Natural killer cell (primary cell): Measurements from ENCODE around the gene FKBP7. TPM values are rescaled to one million over a fixed set of nuclear protein-coding genes. Genes with fewer than 3 reads are reported as not detected.

Experiments
- ATAC-seq, 3 donors: fragments of 150-1000 bp in 2 of 3; fragments of 200-7000 bp in 1 of 3; cut with Tn5 transposase; 1 replicate in 1 of 3; 2 replicates in 2 of 3; pipeline ENCODE4 v1.10.0; 2021; ENCODE audit warnings: mild to moderate bottlenecking in 2 of 3, moderate library complexity in 2 of 3
- DNase-seq, 2 donors: peaks; one replicate each; pipeline versions ENCODE4 v3.0.0 to v3.0.0-alpha.2; 2013 to 2021; ENCODE audit warnings: mixed read lengths in 1 of 2
- H3K27ac ChIP-seq: one replicate; pipeline ENCODE4 v1.5.1; 2013; ENCODE audit warnings: mild to moderate bottlenecking, low read length
- H3K27me3 ChIP-seq: one replicate; pipeline ENCODE4 v1.6.1; 2013; ENCODE audit warnings: low read length; ENCODE audit not compliant: control insufficient read depth, insufficient read depth
- H3K36me3 ChIP-seq: one replicate; pipeline ENCODE4 v1.6.1; 2013; ENCODE audit warnings: low read length; ENCODE audit not compliant: control insufficient read depth, insufficient read depth
- H3K4me1 ChIP-seq: one replicate; pipeline ENCODE4 v1.6.1; 2013; ENCODE audit warnings: low read length; ENCODE audit not compliant: control insufficient read depth, insufficient read depth
- H3K4me3 ChIP-seq: one replicate; pipeline ENCODE4 v1.5.1; 2013; ENCODE audit warnings: low read length
- H3K9me3 ChIP-seq: one replicate; pipeline ENCODE4 v1.6.1; 2013; ENCODE audit warnings: low read length; ENCODE audit not compliant: control insufficient read depth, insufficient read depth
- H3K27ac Mint-ChIP-seq, 2 donors: one replicate each; pipeline ENCODE4 v1.8.0; 2022; ENCODE audit warnings: mild to moderate bottlenecking in 2 of 2, mixed read lengths in 2 of 2, moderate library complexity in 1 of 2
- H3K27me3 Mint-ChIP-seq, 2 donors: one replicate each; pipeline ENCODE4 v1.8.0; 2022; ENCODE audit warnings: low read depth in 2 of 2, mixed read lengths in 2 of 2
- H3K36me3 Mint-ChIP-seq: one replicate; pipeline ENCODE4 v1.8.0; 2022; ENCODE audit warnings: mixed read lengths
- H3K4me1 Mint-ChIP-seq, 2 donors: one replicate each; pipeline ENCODE4 v1.8.0; 2022; ENCODE audit warnings: mixed read lengths in 2 of 2
- H3K4me3 Mint-ChIP-seq: one replicate; pipeline ENCODE4 v1.8.0; 2022; ENCODE audit warnings: mild to moderate bottlenecking, moderate library complexity, mixed read lengths
- H3K9me3 Mint-ChIP-seq, 2 donors: one replicate each; pipeline ENCODE4 v1.8.0; 2022; ENCODE audit warnings: mixed read lengths in 2 of 2
- CTCF ChIP-seq: fragments of 200-600 bp; IDR thresholded peaks from one replicate; pipeline ENCODE4 v1.8.0; 2022; ENCODE audit warnings: antibody characterized with exemption
- WGBS: methylation state at CpG from one replicate; pipeline ENCODE4 v1.1.7; 2013; ENCODE audit warnings: missing lambda C conversion rate; ENCODE audit not compliant: insufficient coverage; 5-methylcytosine and 5-hydroxymethylcytosine counted together
- intact Hi-C: fragments of 100-400 bp; cut with micrococcal nuclease; formaldehyde crosslinking; loops from one replicate; pipeline ENCODE4 v1.14.2; 2022
- total RNA-seq, 4 donors: library from RNA; stranded (reverse); fragments of 120-200 nt in 1 of 4; gene quantifications; one replicate each; pipeline versions ENCODE4 v1.2.3 to v1.2.4, GENCODE V29; 2013 to 2022

The FKBP7 gene
- total RNA-seq, 3 donors from 2014 or later (not counting 1 experiment from before 2014, with no cell fraction given) = 1.1 to 1.3 (median 1.1) TPM

GRCh38 chr2:178457390-178457886 lies 21.0 kb downstream of the FKBP7 start:
- Mint-ChIP-seq H3K4me1 (no peaks in the 10 kb centered on the region), H3K4me3 (no peak overlapping the region), H3K27ac (no peak overlapping the region), H3K27me3 (peaks cover 5 to 15% of the 10 kb centered on the region in 2 donors), H3K9me3 (no peaks in the 10 kb centered on the region), H3K36me3 (no peaks in the 10 kb centered on the region)
- no peak for TF ChIP-seq CTCF
- no peak overlapping the region for H3K27ac ChIP-seq
- WGBS = 96% methylated on average over 10 of the region's 11 CpGs
- ATAC-seq (no peak), DNase-seq (no peak)
- no peaks in the 10 kb centered on the region for H3K9me3 ChIP-seq
- no peak overlapping the region for H3K4me3 ChIP-seq
- H3K27me3 ChIP-seq = no peaks in the 10 kb centered on the region
- intact Hi-C loops = no loop called here
- H3K36me3 ChIP-seq = no peaks in the 10 kb centered on the region
- no peaks in the 10 kb centered on the region for H3K4me1 ChIP-seq

- DNase-seq = no peak
- Mint-ChIP-seq H3K36me3 (no peaks in the 10 kb centered on the region), H3K9me3 (no peaks in the 10 kb centered on the region), H3K4me3 (no peak overlapping the region), H3K27ac (no peak overlapping the region), H3K4me1 (peaks cover 8 to 10% of the 10 kb centered on the region in 2 donors), H3K27me3 (peaks cover 5 to 15% of the 10 kb centered on the region in 2 donors)
- H3K4me3 ChIP-seq = no peak overlapping the region
- peaks cover 8% of the 10 kb centered on the region for H3K4me1 ChIP-seq
- intact Hi-C loops = no loop called here
- no peak overlapping the region for H3K27ac ChIP-seq
- H3K27me3 ChIP-seq = no peaks in the 10 kb centered on the region
- H3K36me3 ChIP-seq = no peaks in the 10 kb centered on the region
- no peak for TF ChIP-seq CTCF
- H3K9me3 ChIP-seq = no peaks in the 10 kb centered on the region
- no peak for ATAC-seq
- 96% methylated on average over 5 of the region's 5 CpGs for WGBS
These were observed 22.5 kb downstream of the FKBP7 start for GRCh38 chr2:178455947-178456346.

GRCh38 chr2:178452870-178453269 lies 25.5 kb downstream of the FKBP7 start:
- no peaks in the 10 kb centered on the region for H3K9me3 Mint-ChIP-seq

More at GRCh38 chr2:178452870-178453269, 25.5 kb downstream of the FKBP7 start:
- no peak for TF ChIP-seq CTCF
- WGBS = 92% methylated on average over 4 of the region's 5 CpGs
- Mint-ChIP-seq H3K4me3 (no peak overlapping the region), H3K4me1 (peaks cover 32 to 35% of the 10 kb centered on the region in 2 donors), H3K36me3 (no peaks in the 10 kb centered on the region), H3K27ac (no peak overlapping the region), H3K27me3 (peaks cover 5 to 15% of the 10 kb centered on the region in 2 donors)
- peaks cover 13% of the 10 kb centered on the region for H3K4me1 ChIP-seq
- no peaks in the 10 kb centered on the region for H3K9me3 ChIP-seq
- H3K36me3 ChIP-seq = peaks cover 2% of the 10 kb centered on the region
- ATAC-seq (no peak), DNase-seq (peak in 1 of 2 donors; percentile 14)
- intact Hi-C loops = no loop called here
- H3K4me3 ChIP-seq = no peak overlapping the region
- no peak overlapping the region for H3K27ac ChIP-seq
- no peaks in the 10 kb centered on the region for H3K27me3 ChIP-seq
